Activated naive CD8-positive, alpha-beta T cell treated with anti-CD3 and anti-CD28 coated beads, Interleukin-2, amount 10 ng/mL, durations not matched to agents 7 days and 5 days (primary cell): Measurements from ENCODE around the gene TNK1. TPM values are rescaled to one million over a fixed set of nuclear protein-coding genes. Genes with fewer than 3 reads are reported as not detected.
A peak's percentile ranks its signal among the peaks of the same experiment; 100 is the strongest.

Experiments used
- ATAC-seq: fragments of 150-1000 bp; cut with Tn5 transposase; one replicate; pipeline ENCODE4 v1.10.0; 2021; ENCODE audit warnings: low read depth, moderate library complexity
- POLR2A ChIA-PET: fragments of 350-600 bp; sonication (Branson Sonifier 250); formaldehyde crosslinking; loops from one replicate; lab custom pipeline; 2021; ENCODE audit warnings: antibody characterized with exemption; lab: Charles Lee
- DNase-seq: peaks from one replicate; pipeline ENCODE4 v3.0.0; 2021
- H3K27ac Mint-ChIP-seq: one replicate; pipeline ENCODE4 v1.8.0; 2022; ENCODE audit warnings: mild to moderate bottlenecking, mixed read lengths
- H3K27me3 Mint-ChIP-seq: one replicate; pipeline ENCODE4 v1.8.0; 2022; ENCODE audit warnings: mild to moderate bottlenecking, moderate library complexity, mixed read lengths
- H3K36me3 Mint-ChIP-seq: one replicate; pipeline ENCODE4 v1.8.0; 2021; ENCODE audit warnings: mild to moderate bottlenecking, mixed read lengths
- H3K4me1 Mint-ChIP-seq: one replicate; pipeline ENCODE4 v1.8.0; 2021; ENCODE audit warnings: mixed read lengths
- H3K4me3 Mint-ChIP-seq: one replicate; pipeline ENCODE4 v1.8.0; 2022; ENCODE audit warnings: mild to moderate bottlenecking, moderate library complexity, mixed read lengths
- H3K9me3 Mint-ChIP-seq: one replicate; pipeline ENCODE4 v1.8.0; 2021; ENCODE audit warnings: mixed read lengths
- total RNA-seq, 2 experiments: library from RNA; stranded (reverse); gene quantifications; one replicate each; pipeline ENCODE4 v1.2.3, GENCODE V29; 2021

The TNK1 gene
- total RNA-seq, 2 experiments from 2014 or later: 5.2 to 6.5 TPM

DNA sequence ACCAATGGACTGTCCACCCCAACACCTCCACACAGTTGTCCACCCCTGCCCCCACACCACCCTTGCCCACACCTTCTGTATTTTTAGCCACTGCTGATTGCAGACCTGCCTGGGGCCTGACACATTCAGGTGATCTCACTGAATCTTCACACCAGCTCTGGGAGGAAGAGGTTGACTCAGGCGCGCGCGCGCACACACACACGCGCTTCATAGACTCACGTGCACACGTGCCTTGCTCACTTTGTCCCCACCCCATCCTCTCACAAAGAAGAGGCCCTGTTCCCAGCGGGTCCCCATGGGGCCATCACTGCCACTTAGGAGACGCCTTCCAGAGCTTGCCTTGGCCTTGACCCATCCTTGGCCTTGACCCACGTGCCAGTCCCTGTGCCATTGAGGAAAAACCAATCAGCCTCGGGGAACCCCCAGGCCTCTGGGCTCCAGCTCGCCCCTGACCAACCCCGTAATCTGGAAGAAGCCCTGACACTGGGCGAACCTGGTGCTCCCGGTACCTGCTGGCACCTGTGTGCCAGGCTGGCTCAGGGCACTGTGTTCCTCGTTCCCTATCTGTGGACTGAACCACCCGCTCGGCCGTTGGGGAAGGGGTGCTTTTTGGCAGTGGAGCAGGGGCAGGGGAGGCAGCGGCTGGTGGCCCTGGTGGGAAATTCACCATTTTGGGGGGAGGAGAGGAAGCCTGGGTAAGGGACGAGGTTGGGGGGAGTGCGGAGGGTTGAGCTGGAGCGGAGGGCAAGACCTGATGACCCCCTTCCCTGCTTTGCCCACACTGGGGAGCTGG, 29.9 kb downstream of the TNK1 start:
- no peak overlapping the region for H3K4me3 Mint-ChIP-seq
- POLR2A ChIA-PET: no interaction called here
- H3K27ac Mint-ChIP-seq: no peak overlapping the region
- ATAC-seq (peak; percentile 9), DNase-seq (no peak)
- no peaks in the 10 kb centered on the region for H3K9me3 Mint-ChIP-seq
- peaks cover 5% of the 10 kb centered on the region for H3K27me3 Mint-ChIP-seq
- H3K4me1 Mint-ChIP-seq: peaks cover 6% of the 10 kb centered on the region
- no peaks in the 10 kb centered on the region for H3K36me3 Mint-ChIP-seq

DNA sequence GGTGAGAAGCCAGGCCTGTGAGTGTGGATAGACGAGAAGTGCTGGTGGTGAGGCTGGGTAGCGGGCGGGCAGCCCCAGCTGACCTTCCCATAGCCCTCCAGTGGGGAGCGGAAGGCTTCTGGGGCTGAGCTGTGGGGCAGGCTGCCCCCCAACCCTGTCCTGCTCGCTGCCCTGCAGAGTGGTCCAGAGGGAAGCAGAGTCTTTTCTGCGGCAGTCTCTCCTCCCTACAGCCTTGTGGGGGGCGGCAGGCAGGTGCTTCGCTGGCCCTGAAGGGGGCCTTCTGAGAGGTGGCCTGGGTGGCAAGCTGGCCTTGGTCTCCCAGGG, 30.5 kb downstream of the TNK1 start:
- no peaks in the 10 kb centered on the region for H3K27me3 Mint-ChIP-seq
- no peak overlapping the region for H3K4me3 Mint-ChIP-seq
- ATAC-seq: no peak
- no peaks in the 10 kb centered on the region for H3K36me3 Mint-ChIP-seq
- POLR2A ChIA-PET: no interaction called here
- peaks cover 4% of the 10 kb centered on the region for H3K4me1 Mint-ChIP-seq
- H3K27ac Mint-ChIP-seq: no peak overlapping the region
- no peaks in the 10 kb centered on the region for H3K9me3 Mint-ChIP-seq
- DNase-seq: no peak

DNA sequence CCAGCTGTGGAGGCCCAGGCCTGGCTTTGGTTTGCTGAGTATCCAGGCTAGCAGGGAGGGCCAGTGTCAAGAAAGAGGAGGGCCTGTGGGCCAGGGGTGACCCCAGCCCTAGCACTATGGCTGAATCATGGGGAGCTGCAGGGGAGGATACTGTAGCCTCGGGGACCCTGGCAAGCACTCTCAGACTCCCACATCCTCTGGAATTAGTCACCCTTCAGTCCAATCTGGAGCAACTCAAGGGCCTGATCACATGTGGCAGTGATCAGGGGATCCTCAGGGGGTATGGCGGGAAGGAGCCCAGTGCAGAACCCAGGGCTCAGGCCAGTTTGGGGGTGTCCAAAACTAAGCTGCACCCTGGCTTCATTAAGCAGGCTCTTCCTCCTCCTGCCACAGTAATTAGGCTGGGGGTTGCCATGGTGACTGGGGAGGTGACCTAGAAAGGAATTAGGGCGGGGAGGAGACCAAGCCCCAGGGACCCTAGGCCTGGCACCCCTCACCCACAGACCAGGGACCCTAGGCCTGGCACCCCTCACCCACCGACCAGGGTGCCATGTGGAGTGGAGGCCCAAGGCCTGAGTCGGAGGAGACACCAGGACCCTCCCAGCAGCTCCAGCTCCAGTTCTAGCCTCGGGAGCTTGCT, 32.6 kb downstream of the TNK1 start:
- no peak for ATAC-seq
- POLR2A ChIA-PET: interaction anchor here (0.5 kb wide), 1 partner anchor 133 kb away, joined by 3 read pairs; no protein-coding TSS in a partner anchor
- no peaks in the 10 kb centered on the region for H3K36me3 Mint-ChIP-seq

DNA sequence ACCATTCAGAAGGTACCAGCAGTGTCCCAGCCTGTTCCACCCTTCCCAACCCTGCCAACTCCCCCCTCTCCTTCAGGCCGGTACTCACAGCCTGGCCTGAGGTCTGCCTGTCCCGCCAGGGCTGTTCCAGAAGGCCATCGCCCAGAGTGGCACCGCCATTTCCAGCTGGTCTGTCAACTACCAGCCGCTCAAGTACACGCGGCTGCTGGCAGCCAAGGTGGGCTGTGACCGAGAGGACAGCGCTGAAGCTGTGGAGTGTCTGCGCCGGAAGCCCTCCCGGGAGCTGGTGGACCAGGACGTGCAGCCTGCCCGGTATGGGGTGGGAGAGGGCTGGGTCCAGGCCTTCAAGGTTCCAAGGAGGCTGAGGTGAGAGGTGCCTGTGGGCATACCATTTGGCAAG, 33.9 kb downstream of the TNK1 start:
- POLR2A ChIA-PET: no interaction called here
- no peak overlapping the region for H3K4me3 Mint-ChIP-seq
- no peak for DNase-seq

More for the DNA sequence above, 32.6 kb downstream of the TNK1 start:
- no peaks in the 10 kb centered on the region for H3K4me1 Mint-ChIP-seq
- no peak overlapping the region for H3K4me3 Mint-ChIP-seq
- no peaks in the 10 kb centered on the region for H3K27me3 Mint-ChIP-seq
- DNase-seq: no peak
- H3K9me3 Mint-ChIP-seq: no peaks in the 10 kb centered on the region
- no peak overlapping the region for H3K27ac Mint-ChIP-seq

DNA sequence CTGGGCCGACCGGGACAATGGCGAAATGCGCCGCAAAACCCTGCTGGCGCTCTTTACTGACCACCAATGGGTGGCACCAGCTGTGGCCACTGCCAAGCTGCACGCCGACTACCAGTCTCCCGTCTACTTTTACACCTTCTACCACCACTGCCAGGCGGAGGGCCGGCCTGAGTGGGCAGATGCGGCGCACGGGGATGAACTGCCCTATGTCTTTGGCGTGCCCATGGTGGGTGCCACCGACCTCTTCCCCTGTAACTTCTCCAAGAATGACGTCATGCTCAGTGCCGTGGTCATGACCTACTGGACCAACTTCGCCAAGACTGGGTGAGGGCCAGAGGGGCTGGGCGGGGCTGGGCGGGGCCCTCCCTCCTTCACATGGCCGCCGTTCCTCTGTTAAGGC, 34.9 kb downstream of the TNK1 start:
- H3K4me1 Mint-ChIP-seq: no peaks in the 10 kb centered on the region
- no peak for DNase-seq
- H3K4me3 Mint-ChIP-seq: no peak overlapping the region
- H3K27ac Mint-ChIP-seq: no peak overlapping the region
- H3K9me3 Mint-ChIP-seq: no peaks in the 10 kb centered on the region
- ATAC-seq: no peak
- POLR2A ChIA-PET: no interaction called here
- H3K27me3 Mint-ChIP-seq: no peaks in the 10 kb centered on the region
- H3K36me3 Mint-ChIP-seq: no peaks in the 10 kb centered on the region

More for the DNA sequence above, 33.9 kb downstream of the TNK1 start:
- H3K27me3 Mint-ChIP-seq: no peaks in the 10 kb centered on the region
- no peak for ATAC-seq
- H3K4me1 Mint-ChIP-seq: no peaks in the 10 kb centered on the region
- no peaks in the 10 kb centered on the region for H3K9me3 Mint-ChIP-seq
- H3K27ac Mint-ChIP-seq: no peak overlapping the region
- H3K36me3 Mint-ChIP-seq: no peaks in the 10 kb centered on the region

DNA sequence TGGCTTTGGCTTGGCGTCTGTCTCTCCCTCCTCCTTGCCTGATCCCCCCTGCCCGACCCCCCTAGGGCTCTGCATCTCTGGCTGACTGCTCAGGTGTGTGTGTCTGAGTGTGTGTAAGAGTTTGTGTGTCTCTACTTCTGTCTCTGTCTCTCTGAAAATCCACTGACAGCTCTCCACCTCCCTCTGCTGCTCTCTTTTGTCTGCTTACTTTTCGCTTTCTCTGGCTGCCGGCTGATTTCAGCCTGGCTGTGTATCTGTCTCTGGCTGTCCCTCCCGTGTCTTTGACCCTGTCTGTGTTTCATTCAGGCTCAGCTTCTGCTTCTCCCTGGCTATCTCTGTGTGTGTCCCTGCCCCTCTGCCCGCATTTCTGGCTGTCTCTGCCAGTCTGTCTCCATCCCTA, 35.4 kb downstream of the TNK1 start:
- POLR2A ChIA-PET: no interaction called here
- no peaks in the 10 kb centered on the region for H3K9me3 Mint-ChIP-seq
- no peak for ATAC-seq
- DNase-seq: no peak
- H3K27ac Mint-ChIP-seq: no peak overlapping the region
- H3K27me3 Mint-ChIP-seq: no peaks in the 10 kb centered on the region
- no peaks in the 10 kb centered on the region for H3K36me3 Mint-ChIP-seq
- H3K4me1 Mint-ChIP-seq: no peaks in the 10 kb centered on the region
- H3K4me3 Mint-ChIP-seq: no peak overlapping the region

DNA sequence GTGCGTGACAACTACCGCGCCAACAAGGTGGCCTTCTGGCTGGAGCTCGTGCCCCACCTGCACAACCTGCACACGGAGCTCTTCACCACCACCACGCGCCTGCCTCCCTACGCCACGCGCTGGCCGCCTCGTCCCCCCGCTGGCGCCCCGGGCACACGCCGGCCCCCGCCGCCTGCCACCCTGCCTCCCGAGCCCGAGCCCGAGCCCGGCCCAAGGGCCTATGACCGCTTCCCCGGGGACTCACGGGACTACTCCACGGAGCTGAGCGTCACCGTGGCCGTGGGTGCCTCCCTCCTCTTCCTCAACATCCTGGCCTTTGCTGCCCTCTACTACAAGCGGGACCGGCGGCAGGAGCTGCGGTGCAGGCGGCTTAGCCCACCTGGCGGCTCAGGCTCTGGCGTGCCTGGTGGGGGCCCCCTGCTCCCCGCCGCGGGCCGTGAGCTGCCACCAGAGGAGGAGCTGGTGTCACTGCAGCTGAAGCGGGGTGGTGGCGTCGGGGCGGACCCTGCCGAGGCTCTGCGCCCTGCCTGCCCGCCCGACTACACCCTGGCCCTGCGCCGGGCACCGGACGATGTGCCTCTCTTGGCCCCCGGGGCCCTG, 36.3 kb downstream of the TNK1 start:
- H3K27ac Mint-ChIP-seq: no peak overlapping the region
- no peaks in the 10 kb centered on the region for H3K4me1 Mint-ChIP-seq

DNA sequence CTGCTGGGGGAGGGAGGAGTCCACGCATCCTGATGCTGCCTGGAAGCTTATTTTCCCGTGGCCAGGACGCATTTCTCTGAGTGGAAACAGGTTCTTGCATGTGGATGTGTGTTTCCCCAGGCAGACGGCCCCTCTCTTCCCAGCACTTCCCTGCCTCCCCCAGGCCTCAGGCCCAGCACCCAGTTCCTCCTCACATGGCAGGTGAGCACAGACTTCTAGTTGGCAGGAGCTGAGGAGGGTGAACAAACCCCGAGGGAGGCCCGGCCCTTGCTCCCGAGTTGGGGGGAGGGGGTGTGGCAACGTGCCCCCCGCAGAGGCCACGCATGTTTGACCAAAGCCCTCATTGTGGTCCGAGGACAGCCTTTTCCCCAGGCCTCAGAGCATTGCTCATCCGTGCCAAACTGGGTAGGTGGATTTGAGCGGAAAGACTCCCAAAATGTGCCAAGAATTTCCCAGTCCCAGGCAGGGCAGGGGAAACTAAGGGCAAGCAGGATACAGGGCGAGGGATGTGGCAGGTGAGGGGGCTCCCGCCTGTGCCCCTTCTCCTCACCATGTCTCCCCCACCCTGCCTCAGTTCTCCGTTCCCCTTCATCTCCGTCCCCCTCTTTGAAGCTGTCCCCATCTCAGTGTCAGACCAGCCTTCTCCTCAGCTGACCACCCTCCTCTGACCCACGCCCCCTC, 37.7 kb downstream of the TNK1 start:
- no peaks in the 10 kb centered on the region for H3K36me3 Mint-ChIP-seq
- POLR2A ChIA-PET: interaction anchor here (0.6 kb wide), 1 partner anchor 56 kb away, joined by 9 read pairs; no protein-coding TSS in a partner anchor
- H3K4me3 Mint-ChIP-seq: no peak overlapping the region
- ATAC-seq (no peak), DNase-seq (no peak)
- no peaks in the 10 kb centered on the region for H3K9me3 Mint-ChIP-seq
- no peak overlapping the region for H3K27ac Mint-ChIP-seq
- no peaks in the 10 kb centered on the region for H3K4me1 Mint-ChIP-seq
- H3K27me3 Mint-ChIP-seq: no peaks in the 10 kb centered on the region

More for the DNA sequence above, 36.3 kb downstream of the TNK1 start:
- ATAC-seq (no peak), DNase-seq (no peak)
- no peaks in the 10 kb centered on the region for H3K9me3 Mint-ChIP-seq
- H3K36me3 Mint-ChIP-seq: no peaks in the 10 kb centered on the region
- POLR2A ChIA-PET: no interaction called here
- no peaks in the 10 kb centered on the region for H3K27me3 Mint-ChIP-seq
- no peak overlapping the region for H3K4me3 Mint-ChIP-seq

DNA sequence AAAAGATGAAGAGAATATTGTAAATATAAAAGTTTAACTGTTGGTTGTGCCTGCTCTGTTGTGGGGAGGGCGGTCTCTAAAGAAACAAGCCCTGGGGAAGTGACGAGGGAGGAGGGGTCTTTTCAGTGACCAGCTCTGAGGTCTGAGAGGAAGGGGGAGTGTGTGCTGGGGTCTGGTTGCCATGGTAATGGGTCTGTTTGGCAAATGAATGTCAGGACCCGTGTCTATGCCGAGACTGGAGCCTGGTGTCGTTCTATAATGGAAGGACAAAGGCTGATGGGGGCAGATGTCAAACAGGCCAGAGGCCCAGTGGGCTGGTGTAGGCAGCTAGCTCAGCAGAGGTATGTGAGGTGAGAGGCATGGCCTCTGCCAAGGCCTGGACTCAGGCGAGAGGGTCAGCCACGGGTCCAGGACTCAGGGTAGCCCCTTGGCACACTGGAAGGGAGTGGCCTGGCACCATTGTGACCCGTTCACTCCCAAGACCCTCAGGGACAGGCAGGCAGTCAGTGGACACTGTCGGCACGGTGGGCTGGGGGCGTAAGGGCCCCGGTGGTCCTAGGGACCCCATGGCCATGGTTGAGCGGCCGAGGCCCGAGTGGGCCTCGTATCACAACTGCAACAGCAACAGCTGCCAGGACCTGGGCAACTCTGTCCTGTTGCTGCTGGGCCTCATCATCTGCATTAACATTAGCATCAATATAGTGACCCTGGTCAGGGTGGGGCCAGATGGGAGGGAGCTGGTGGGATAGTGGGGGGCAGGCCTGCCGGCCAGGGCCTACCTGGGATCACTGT, 39.1 kb downstream of the TNK1 start, which contains the start of gene SPEM1:
SPEM1 (plus strand) TSS at position 506 of the 792 bp plus-strand sequence; CDS start at position 567, 61 bp downstream.
- Mint-ChIP-seq H3K4me1 (peaks cover 1% of the 10 kb centered on the region), H3K9me3 (no peaks in the 10 kb centered on the region), H3K4me3 (no peak within 1 kb of the TSS), H3K36me3 (no peaks in the 10 kb centered on the region), H3K27me3 (no peaks in the 10 kb centered on the region), H3K27ac (no peak within 1 kb of the TSS)
- POLR2A ChIA-PET: interaction anchor here (0.6 kb wide), 1 partner anchor 230 kb away, joined by 3 read pairs; the partner anchor contains the start of gene ATP1B2
- DNase-seq (no peak), ATAC-seq (no peak)

DNA sequence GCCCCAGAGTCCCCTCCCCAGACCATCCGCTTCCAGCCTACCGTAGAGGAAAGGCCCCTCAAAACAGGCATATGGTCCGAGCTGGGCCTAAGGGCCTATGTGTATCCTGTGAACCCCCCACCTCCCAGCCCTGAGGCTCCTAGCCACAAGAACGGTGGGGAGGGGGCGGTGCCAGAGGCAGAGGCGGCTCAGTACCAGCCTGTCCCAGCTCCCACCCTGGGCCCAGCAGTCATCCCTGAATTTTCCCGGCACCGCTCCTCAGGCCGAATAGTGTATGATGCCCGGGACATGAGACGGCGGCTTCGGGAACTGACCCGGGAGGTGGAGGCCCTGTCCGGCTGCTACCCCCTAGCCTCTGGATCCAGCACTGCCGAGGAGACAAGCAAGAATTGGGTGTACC, 40.3 kb downstream of the TNK1 start:
- Mint-ChIP-seq H3K4me1 (peaks cover 1% of the 10 kb centered on the region), H3K27me3 (no peaks in the 10 kb centered on the region), H3K4me3 (no peak overlapping the region), H3K36me3 (no peaks in the 10 kb centered on the region), H3K27ac (no peak overlapping the region), H3K9me3 (no peaks in the 10 kb centered on the region)
- no peak for DNase-seq
- POLR2A ChIA-PET: no interaction called here
- no peak for ATAC-seq

DNA sequence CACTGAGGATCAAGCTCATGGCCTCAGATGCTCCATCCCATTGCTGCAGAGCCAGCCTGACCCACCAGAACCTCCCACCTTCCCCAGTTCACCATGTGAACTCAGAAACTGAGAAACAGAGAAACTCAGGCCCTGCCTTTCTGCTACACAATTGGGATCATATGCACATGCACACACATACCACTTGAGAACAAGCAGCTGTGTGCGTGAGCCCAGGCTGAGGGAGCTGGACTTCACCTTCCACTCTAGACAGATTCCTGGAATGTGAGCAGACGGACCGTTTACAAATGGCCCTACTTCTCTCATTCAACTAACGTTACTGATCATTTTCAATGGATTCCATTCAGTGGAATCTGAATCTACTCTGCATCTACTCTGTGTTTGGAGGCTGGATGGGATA, 42.8 kb downstream of the TNK1 start:
- H3K4me3 Mint-ChIP-seq: no peak overlapping the region
- DNase-seq: no peak
- no peak for ATAC-seq
- no peaks in the 10 kb centered on the region for H3K9me3 Mint-ChIP-seq
- H3K27ac Mint-ChIP-seq: no peak overlapping the region
- POLR2A ChIA-PET: interaction anchor here (0.9 kb wide), 1 partner anchor 21 kb away, joined by 3 read pairs; no protein-coding TSS in a partner anchor
- H3K36me3 Mint-ChIP-seq: no peaks in the 10 kb centered on the region
- H3K27me3 Mint-ChIP-seq: no peaks in the 10 kb centered on the region
- peaks cover 1% of the 10 kb centered on the region for H3K4me1 Mint-ChIP-seq

DNA sequence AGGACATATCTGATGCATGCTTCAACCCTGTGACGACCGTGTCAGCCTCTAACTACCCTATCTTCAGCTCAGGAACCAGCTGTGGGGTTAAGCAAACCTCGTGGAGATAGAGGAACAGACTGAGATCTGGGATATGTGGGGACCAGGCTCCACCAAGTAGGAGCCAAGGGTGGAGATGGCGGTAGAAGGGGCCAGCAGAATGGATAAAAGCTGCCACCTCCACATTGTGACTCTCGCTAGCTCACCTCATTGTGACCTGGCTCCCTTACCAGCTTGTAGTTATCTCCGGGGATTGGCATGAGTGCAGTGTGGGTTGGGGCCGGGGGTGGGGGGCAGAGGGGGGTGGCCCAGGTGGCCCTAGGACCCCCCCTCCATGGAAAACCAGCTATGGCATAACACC, 44.4 kb downstream of the TNK1 start, which contains the start of gene SPEM2:
SPEM2 (plus strand) TSS at position 301 of the 400 bp plus-strand sequence; CDS start at position 374, 73 bp downstream.
- no peak for ATAC-seq
- Mint-ChIP-seq H3K4me3 (no peak within 1 kb of the TSS), H3K36me3 (no peaks in the 10 kb centered on the region), H3K4me1 (peaks cover 1% of the 10 kb centered on the region), H3K27ac (no peak within 1 kb of the TSS), H3K9me3 (no peaks in the 10 kb centered on the region), H3K27me3 (no peaks in the 10 kb centered on the region)
- no peak for DNase-seq
- POLR2A ChIA-PET: no interaction called here
